RWPE2 (cell line): ENCODE measurements around the gene IRF8.

Experiments
- ATAC-seq: fragments of 200-7000 bp; cut with Tn5 transposase; 3 replicates; pipeline ENCODE4 v1.9.1; 2021; ENCODE audit warnings: low read depth
- DNase-seq: peaks from one replicate; pipeline ENCODE4 v3.0.0-alpha.2; 2020; ENCODE audit warnings: low spot score
- H3K27ac ChIP-seq: fragments of 450-650 bp; 2 replicates; pipeline ENCODE4 v1.5.1; 2017; ENCODE audit warnings: mild to moderate bottlenecking; ENCODE audit not compliant: poor library complexity, severe bottlenecking
- H3K27me3 ChIP-seq: fragments of 250-450 bp; sonication (Bioruptor Pico); 2 replicates; pipeline ENCODE4 v1.5.1; 2021; ENCODE audit warnings: mild to moderate bottlenecking, moderate library complexity; ENCODE audit not compliant: insufficient read depth, poor library complexity, severe bottlenecking
- H3K36me3 ChIP-seq: fragments of 250-450 bp; sonication (Bioruptor Pico); 2 replicates; pipeline ENCODE4 v1.5.1; 2020; ENCODE audit warnings: low read depth, mild to moderate bottlenecking, moderate library complexity
- H3K4me1 ChIP-seq: fragments of 250-450 bp; sonication (Bioruptor Pico); 2 replicates; pipeline ENCODE4 v1.5.1; 2021; ENCODE audit warnings: mild to moderate bottlenecking, moderate library complexity; ENCODE audit not compliant: insufficient read depth, poor library complexity, severe bottlenecking
- H3K4me3 ChIP-seq: fragments of 250-450 bp; sonication (Bioruptor Pico); 2 replicates; pipeline ENCODE4 v1.5.1; 2021; ENCODE audit warnings: mild to moderate bottlenecking, moderate library complexity; ENCODE audit not compliant: severe bottlenecking
- H3K9me3 ChIP-seq: fragments of 250-450 bp; sonication (Bioruptor Pico); 2 replicates; pipeline ENCODE4 v1.5.1; 2021; ENCODE audit warnings: mild to moderate bottlenecking, moderate library complexity; ENCODE audit not compliant: severe bottlenecking
- CTCF ChIP-seq: fragments of 450-650 bp; IDR thresholded peaks from one replicate; pipeline ENCODE4 v1.5.1; 2017; ENCODE audit warnings: mild to moderate bottlenecking, moderate library complexity; ENCODE audit not compliant: poor library complexity, severe bottlenecking

IRF8 gene

GRCh38 chr16:85917012-85917411 is 18.1 kb downstream of the IRF8 start:
- no peaks in the 10 kb centered on the region for H3K36me3 ChIP-seq
- no peak for ATAC-seq
- no peak for DNase-seq
- TF ChIP-seq CTCF = peak; percentile 7
- no peaks in the 10 kb centered on the region for H3K9me3 ChIP-seq
- no peak overlapping the region for H3K27ac ChIP-seq
- H3K27me3 ChIP-seq = no peaks in the 10 kb centered on the region
- H3K4me3 ChIP-seq = no peak overlapping the region
- H3K4me1 ChIP-seq = peaks cover 8% of the 10 kb centered on the region

- ATAC-seq (no peak), DNase-seq (no peak)
- Histone ChIP-seq H3K27me3 (no peaks in the 10 kb centered on the region), H3K27ac (no peak overlapping the region), H3K4me1 (peaks cover 8% of the 10 kb centered on the region), H3K4me3 (no peak overlapping the region), H3K9me3 (no peaks in the 10 kb centered on the region), H3K36me3 (no peaks in the 10 kb centered on the region)
- TF ChIP-seq CTCF = no peak
These were observed 19.0 kb downstream of the IRF8 start for GRCh38 chr16:85917959-85918358.

GRCh38 chr16:85918436-85918835 is 19.5 kb downstream of the IRF8 start:
- no peak for DNase-seq
- no peaks in the 10 kb centered on the region for H3K27me3 ChIP-seq
- H3K9me3 ChIP-seq = no peaks in the 10 kb centered on the region
- peaks cover 8% of the 10 kb centered on the region for H3K4me1 ChIP-seq
- no peak overlapping the region for H3K27ac ChIP-seq
- TF ChIP-seq CTCF = no peak
- no peak overlapping the region for H3K4me3 ChIP-seq
- no peak for ATAC-seq
- no peaks in the 10 kb centered on the region for H3K36me3 ChIP-seq

GRCh38 chr16:85919271-85920267 is 20.6 kb downstream of the IRF8 start:
- no peaks in the 10 kb centered on the region for H3K9me3 ChIP-seq
- no peak overlapping the region for H3K4me3 ChIP-seq
- TF ChIP-seq CTCF = no peak
- DNase-seq (no peak), ATAC-seq (no peak)
- no peaks in the 10 kb centered on the region for H3K36me3 ChIP-seq
- H3K27me3 ChIP-seq = no peaks in the 10 kb centered on the region
- peaks cover 9% of the 10 kb centered on the region for H3K4me1 ChIP-seq
- H3K27ac ChIP-seq = no peak overlapping the region

DNA sequence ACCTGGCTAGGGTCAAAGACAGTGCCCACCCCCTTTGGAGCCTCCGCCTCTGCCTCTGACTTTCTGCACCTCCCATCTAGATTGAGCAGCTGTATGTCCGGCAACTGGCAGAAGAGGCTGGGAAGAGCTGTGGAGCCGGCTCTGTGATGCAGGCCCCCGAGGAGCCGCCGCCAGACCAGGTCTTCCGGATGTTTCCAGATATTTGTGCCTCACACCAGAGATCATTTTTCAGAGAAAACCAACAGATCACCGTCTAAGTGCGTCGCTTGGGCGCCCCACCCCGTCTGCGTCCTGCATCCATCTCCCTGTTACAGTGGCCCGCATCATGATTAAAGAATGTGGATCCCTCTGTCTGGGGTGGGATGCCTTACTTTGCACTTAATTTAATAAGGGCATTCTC is 22.1 kb downstream of the IRF8 start:
- H3K27ac ChIP-seq = no peak overlapping the region
- no peak overlapping the region for H3K4me3 ChIP-seq
- H3K36me3 ChIP-seq = no peaks in the 10 kb centered on the region
- peaks cover 16% of the 10 kb centered on the region for H3K4me1 ChIP-seq
- H3K27me3 ChIP-seq = no peaks in the 10 kb centered on the region
- TF ChIP-seq CTCF = no peak
- no peaks in the 10 kb centered on the region for H3K9me3 ChIP-seq
- ATAC-seq (no peak), DNase-seq (no peak)
